ENCODE data around the gene RUNX1. TPM values are rescaled to one million over a fixed set of nuclear protein-coding genes. Genes with fewer than 3 reads are reported as not detected.

The RUNX1 gene
- total RNA-seq, 2 experiments from 2014 or later: 49.5 to 58.8 TPM

- no peak for DNase-seq
- peaks cover 35% of the 10 kb centered on the region for H3K4me1 Mint-ChIP-seq
- ATAC-seq: peak; percentile 6
- peak overlapping the region; percentile 29 for H3K27ac Mint-ChIP-seq
- CTCF ChIA-PET: interaction anchor here (1.1 kb wide), 1 partner anchor 540 kb away, joined by 3 read pairs; no protein-coding TSS in a partner anchor
- no peaks in the 10 kb centered on the region for H3K27me3 Mint-ChIP-seq
- H3K9me3 Mint-ChIP-seq (ENCODE audit: low read depth): no peaks in the 10 kb centered on the region
- peaks cover 83% of the 10 kb centered on the region for H3K36me3 Mint-ChIP-seq (ENCODE audit: low read depth)
- POLR2A ChIA-PET: no interaction called here
- H3K4me3 Mint-ChIP-seq: no peak overlapping the region
- intact Hi-C loops (cut with DNase I, micrococcal nuclease): no loop called here
Measured at GRCh38 chr21:34859976-34860653, 189.0 kb downstream of the RUNX1 start.

GRCh38 chr21:34858559-34858958 is 190.5 kb downstream of the RUNX1 start:
- Mint-ChIP-seq H3K4me1 (peaks cover 26% of the 10 kb centered on the region), H3K4me3 (no peak overlapping the region), H3K36me3 (ENCODE audit: low read depth) (peaks cover 79% of the 10 kb centered on the region), H3K9me3 (ENCODE audit: low read depth) (no peaks in the 10 kb centered on the region), H3K27me3 (no peaks in the 10 kb centered on the region), H3K27ac (no peak overlapping the region)
- CTCF ChIA-PET: interaction anchor here (0.7 to 1.5 kb wide), 4 partner anchors 113 to 768 kb away, joined by 3 to 4 read pairs (median 4); no protein-coding TSS in a partner anchor
- intact Hi-C loops (cut with DNase I, micrococcal nuclease): no loop called here
- ATAC-seq (no peak), DNase-seq (no peak)
- POLR2A ChIA-PET: no interaction called here

GRCh38 chr21:34857874-34858273 is 191.2 kb downstream of the RUNX1 start:
- Mint-ChIP-seq H3K9me3 (ENCODE audit: low read depth) (no peaks in the 10 kb centered on the region), H3K27ac (no peak overlapping the region), H3K4me1 (peaks cover 26% of the 10 kb centered on the region), H3K4me3 (no peak overlapping the region), H3K36me3 (ENCODE audit: low read depth) (peaks cover 79% of the 10 kb centered on the region), H3K27me3 (no peaks in the 10 kb centered on the region)
- intact Hi-C loops (cut with DNase I, micrococcal nuclease): no loop called here
- ATAC-seq: no peak
- ChIA-PET POLR2A (no interaction called here), CTCF (interaction anchor here (0.7 to 0.8 kb wide), 2 partner anchors 178 to 767 kb away, joined by 3 to 4 read pairs; no protein-coding TSS in a partner anchor)
- DNase-seq: no peak

GRCh38 chr21:34857122-34857713 is 191.9 kb downstream of the RUNX1 start:
- ATAC-seq: no peak
- Mint-ChIP-seq H3K27me3 (no peaks in the 10 kb centered on the region), H3K27ac (no peak overlapping the region), H3K4me3 (no peak overlapping the region), H3K9me3 (ENCODE audit: low read depth) (no peaks in the 10 kb centered on the region), H3K36me3 (ENCODE audit: low read depth) (peaks cover 79% of the 10 kb centered on the region), H3K4me1 (peaks cover 31% of the 10 kb centered on the region)
- no peak for DNase-seq
- POLR2A ChIA-PET: no interaction called here
- CTCF ChIA-PET: no interaction called here
- intact Hi-C loops (cut with DNase I, micrococcal nuclease): no loop called here

- ChIA-PET POLR2A (no interaction called here), CTCF (no interaction called here)
- H3K9me3 Mint-ChIP-seq (ENCODE audit: low read depth): no peaks in the 10 kb centered on the region
- no peak overlapping the region for H3K4me3 Mint-ChIP-seq
- no peak for ATAC-seq
- H3K4me1 Mint-ChIP-seq: peaks cover 19% of the 10 kb centered on the region
- intact Hi-C loops (cut with DNase I, micrococcal nuclease): no loop called here
- no peaks in the 10 kb centered on the region for H3K27me3 Mint-ChIP-seq
- peaks cover 69% of the 10 kb centered on the region for H3K36me3 Mint-ChIP-seq (ENCODE audit: low read depth)
- H3K27ac Mint-ChIP-seq: no peak overlapping the region
- DNase-seq: no peak
Measured at GRCh38 chr21:34852448-34852847, 196.7 kb downstream of the RUNX1 start.

GRCh38 chr21:34850166-34850690 is 198.9 kb downstream of the RUNX1 start:
- Mint-ChIP-seq H3K36me3 (ENCODE audit: low read depth) (peaks cover 70% of the 10 kb centered on the region), H3K27me3 (no peaks in the 10 kb centered on the region), H3K9me3 (ENCODE audit: low read depth) (no peaks in the 10 kb centered on the region), H3K27ac (no peak overlapping the region), H3K4me1 (peaks cover 39% of the 10 kb centered on the region), H3K4me3 (no peak overlapping the region)
- no peak for DNase-seq
- CTCF ChIA-PET: interaction anchor here (0.6 kb wide), 1 partner anchor 982 kb away, joined by 5 read pairs; no protein-coding TSS in a partner anchor
- intact Hi-C loops (cut with DNase I, micrococcal nuclease): no loop called here
- POLR2A ChIA-PET: interaction anchor here (0.7 kb wide), 2 partner anchors 170 to 182 kb away, joined by 3 read pairs; no protein-coding TSS in a partner anchor
- ATAC-seq: no peak

DNA sequence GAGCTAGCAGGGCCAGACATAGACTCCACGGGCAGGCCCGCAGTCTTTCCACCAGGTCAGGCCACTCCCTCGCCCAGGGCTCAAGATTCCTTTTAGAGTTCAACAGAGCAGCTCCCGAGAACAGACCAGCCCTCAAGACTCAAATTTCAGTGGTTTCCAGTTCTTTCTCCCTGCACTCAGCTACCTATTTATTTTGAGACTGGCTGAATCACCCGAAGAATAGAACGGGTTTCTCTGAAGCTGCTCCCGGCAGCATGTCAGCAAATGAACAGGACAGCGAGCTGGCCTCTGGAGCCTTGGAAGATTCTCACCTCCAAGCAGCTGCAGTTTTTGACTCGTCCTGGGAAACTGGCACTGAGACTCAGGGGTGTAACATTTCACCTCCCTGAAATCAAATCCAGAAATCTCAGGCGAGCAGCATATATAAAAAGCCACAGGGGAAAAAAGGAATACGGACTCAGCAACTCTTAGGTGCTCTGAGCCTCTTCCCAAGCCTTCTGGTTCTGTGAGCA is 202.4 kb downstream of the RUNX1 start:
- ATAC-seq (no peak), DNase-seq (no peak)
- H3K4me1 Mint-ChIP-seq: peaks cover 39% of the 10 kb centered on the region
- no peaks in the 10 kb centered on the region for H3K9me3 Mint-ChIP-seq (ENCODE audit: low read depth)
- POLR2A ChIA-PET: no interaction called here
- no peak overlapping the region for H3K4me3 Mint-ChIP-seq
- intact Hi-C loops (cut with DNase I, micrococcal nuclease): no loop called here
- H3K27ac Mint-ChIP-seq: peak overlapping the region; percentile 74
- CTCF ChIA-PET: interaction anchor here (0.6 kb wide), 1 partner anchor 206 kb away, joined by 3 read pairs; no protein-coding TSS in a partner anchor
- H3K27me3 Mint-ChIP-seq: no peaks in the 10 kb centered on the region
- peaks cover 62% of the 10 kb centered on the region for H3K36me3 Mint-ChIP-seq (ENCODE audit: low read depth)

- ChIA-PET CTCF (no interaction called here), POLR2A (no interaction called here)
- ATAC-seq: peak; percentile 71
- peak overlapping the region; percentile 74 for H3K27ac Mint-ChIP-seq
- H3K4me3 Mint-ChIP-seq: no peak overlapping the region
- H3K36me3 Mint-ChIP-seq (ENCODE audit: low read depth): peaks cover 61% of the 10 kb centered on the region
- peak; percentile 59 for DNase-seq
- no peaks in the 10 kb centered on the region for H3K27me3 Mint-ChIP-seq
- H3K9me3 Mint-ChIP-seq (ENCODE audit: low read depth): no peaks in the 10 kb centered on the region
- peaks cover 39% of the 10 kb centered on the region for H3K4me1 Mint-ChIP-seq
- intact Hi-C loops (cut with DNase I, micrococcal nuclease): loop anchor here in 1 of 2 experiments (2.0 kb wide), 1 partner anchor 17 kb away; no protein-coding TSS in a partner anchor
Measured at GRCh38 chr21:34845521-34846451, 203.3 kb downstream of the RUNX1 start.

GRCh38 chr21:34844924-34845238 is 204.2 kb downstream of the RUNX1 start:
- Mint-ChIP-seq H3K4me3 (no peak overlapping the region), H3K27me3 (no peaks in the 10 kb centered on the region), H3K9me3 (ENCODE audit: low read depth) (no peaks in the 10 kb centered on the region), H3K4me1 (peaks cover 48% of the 10 kb centered on the region), H3K27ac (peak overlapping the region; percentile 42), H3K36me3 (ENCODE audit: low read depth) (peaks cover 63% of the 10 kb centered on the region)
- CTCF ChIA-PET: no interaction called here
- DNase-seq: no peak
- intact Hi-C loops (cut with DNase I, micrococcal nuclease): loop anchor here in 1 of 2 experiments (2.0 kb wide), 1 partner anchor 18 kb away; no protein-coding TSS in a partner anchor
- no peak for ATAC-seq
- POLR2A ChIA-PET: no interaction called here

- ChIA-PET CTCF (interaction anchor here (0.7 kb wide), 1 partner anchor 660 kb away, joined by 3 read pairs; no protein-coding TSS in a partner anchor), POLR2A (interaction anchor here (0.5 kb wide), 1 partner anchor 29 kb away, joined by 3 read pairs; no protein-coding TSS in a partner anchor)
- H3K36me3 Mint-ChIP-seq (ENCODE audit: low read depth): peaks cover 66% of the 10 kb centered on the region
- H3K4me3 Mint-ChIP-seq: no peak overlapping the region
- peak; percentile 27 for DNase-seq
- no peaks in the 10 kb centered on the region for H3K9me3 Mint-ChIP-seq (ENCODE audit: low read depth)
- intact Hi-C loops (cut with DNase I, micrococcal nuclease): loop anchor here in 1 of 2 experiments (2.0 kb wide), 1 partner anchor 19 kb away; no protein-coding TSS in a partner anchor
- peaks cover 54% of the 10 kb centered on the region for H3K4me1 Mint-ChIP-seq
- H3K27ac Mint-ChIP-seq: peak overlapping the region; percentile 42
- ATAC-seq: peak; percentile 53
- H3K27me3 Mint-ChIP-seq: no peaks in the 10 kb centered on the region
Measured at GRCh38 chr21:34844013-34844923, 204.8 kb downstream of the RUNX1 start.

All from activated CD4-positive, alpha-beta T cell treated with anti-CD3 and anti-CD28 coated beads for 36 hours (primary cell).